ENCODE measurements around the gene AHDC1.

DNA sequence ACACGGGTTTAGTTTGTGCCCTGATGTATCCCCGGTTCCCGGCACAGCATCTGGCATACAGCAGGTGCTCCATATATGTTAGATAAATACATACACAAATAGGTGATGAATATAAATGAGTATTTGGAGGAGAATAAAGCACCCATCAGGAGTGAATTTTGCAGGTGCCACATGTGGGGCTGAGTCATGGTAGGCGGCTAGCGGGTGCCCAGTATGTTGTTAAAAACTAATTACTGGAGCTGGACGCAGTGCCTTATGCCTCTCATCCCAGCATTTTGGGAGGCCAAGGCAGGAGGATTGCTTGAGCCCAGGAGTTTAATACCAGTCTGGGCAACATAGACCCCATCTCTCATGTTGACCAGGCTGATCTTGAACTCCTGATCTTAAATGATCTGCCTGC, 97.2 kb downstream of the AHDC1 start:
- TF ChIP-seq, protein P1, sequence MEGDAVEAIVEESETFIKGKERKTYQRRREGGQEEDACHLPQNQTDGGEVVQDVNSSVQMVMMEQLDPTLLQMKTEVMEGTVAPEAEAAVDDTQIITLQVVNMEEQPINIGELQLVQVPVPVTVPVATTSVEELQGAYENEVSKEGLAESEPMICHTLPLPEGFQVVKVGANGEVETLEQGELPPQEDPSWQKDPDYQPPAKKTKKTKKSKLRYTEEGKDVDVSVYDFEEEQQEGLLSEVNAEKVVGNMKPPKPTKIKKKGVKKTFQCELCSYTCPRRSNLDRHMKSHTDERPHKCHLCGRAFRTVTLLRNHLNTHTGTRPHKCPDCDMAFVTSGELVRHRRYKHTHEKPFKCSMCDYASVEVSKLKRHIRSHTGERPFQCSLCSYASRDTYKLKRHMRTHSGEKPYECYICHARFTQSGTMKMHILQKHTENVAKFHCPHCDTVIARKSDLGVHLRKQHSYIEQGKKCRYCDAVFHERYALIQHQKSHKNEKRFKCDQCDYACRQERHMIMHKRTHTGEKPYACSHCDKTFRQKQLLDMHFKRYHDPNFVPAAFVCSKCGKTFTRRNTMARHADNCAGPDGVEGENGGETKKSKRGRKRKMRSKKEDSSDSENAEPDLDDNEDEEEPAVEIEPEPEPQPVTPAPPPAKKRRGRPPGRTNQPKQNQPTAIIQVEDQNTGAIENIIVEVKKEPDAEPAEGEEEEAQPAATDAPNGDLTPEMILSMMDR (IDR thresholded peaks at IDR 0.05; ENCODE audit: poor library complexity) = no peak
- no peak for TF ChIP-seq EZH2 (IDR thresholded peaks at IDR 0.05; ENCODE audit: borderline replicate concordance)
